ENCODE results near the gene MRPS25. TPM values are rescaled to one million over a fixed set of nuclear protein-coding genes. Genes with fewer than 3 reads are reported as not detected.

Gene MRPS25
- 22.7 and 31.2 TPM in 2 replicates for total RNA-seq (2014; rRNA removed; shearing (Covaris generic))
- 82.7 and 91.4 TPM in 2 replicates for polyA plus RNA-seq (2014; cell fraction: nucleus; rRNA removed)

- DNase-seq (ENCODE audit: extremely low read depth, low read depth), result peak; percentile 81
Measured at GRCh38 chr3:15064835-15065549, at the start of gene MRPS25. MRPS25 (minus strand) TSS chr3:15065315; CDS start chr3:15065194, 121 bp downstream.

GRCh38 chr3:15113884-15114283 lies 48.8 kb upstream of the MRPS25 start:
- no peak for DNase-seq (ENCODE audit: extremely low read depth, low read depth)

DNA sequence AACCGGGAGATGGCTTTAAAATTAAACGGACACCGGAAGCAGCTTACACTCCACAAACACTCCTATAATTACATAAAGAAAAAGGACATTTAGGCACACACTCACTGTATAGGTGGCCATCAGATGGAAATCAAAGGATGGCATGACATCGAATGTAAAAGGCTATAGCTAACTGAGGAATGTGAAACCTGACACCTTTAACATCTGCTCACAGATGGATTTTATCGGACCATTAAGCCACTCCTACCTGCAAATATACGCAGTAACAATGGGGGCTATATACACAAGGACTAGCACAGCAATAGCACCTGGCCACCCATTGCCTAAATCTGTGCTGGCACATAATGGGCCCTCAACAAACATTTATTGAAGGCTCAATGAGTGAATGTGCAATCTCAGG lies 48.4 kb upstream of the MRPS25 start:
- DNase-seq (ENCODE audit: extremely low read depth, low read depth), result no peak

DNA sequence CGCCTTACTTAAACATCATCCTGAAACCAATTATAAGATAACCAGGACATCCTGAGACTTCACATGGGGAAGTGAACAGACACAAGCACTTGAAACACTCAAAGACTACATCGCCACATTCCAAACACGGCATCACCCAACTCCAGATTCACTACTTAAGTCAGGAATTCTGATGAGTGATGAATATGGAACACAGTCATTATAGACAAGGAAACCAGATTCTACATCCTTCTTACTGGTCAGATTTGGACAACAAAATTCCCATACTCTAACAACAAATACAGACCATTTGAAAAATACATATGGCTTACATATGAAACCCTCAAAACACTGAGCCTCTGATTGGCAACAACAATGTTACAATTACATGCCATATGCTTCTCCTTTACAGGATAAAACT lies 46.9 kb upstream of the MRPS25 start:
- DNase-seq (ENCODE audit: extremely low read depth, low read depth), result no peak

- DNase-seq (ENCODE audit: extremely low read depth, low read depth), result no peak
Measured at GRCh38 chr3:15110206-15110605, 45.1 kb upstream of the MRPS25 start.

DNA sequence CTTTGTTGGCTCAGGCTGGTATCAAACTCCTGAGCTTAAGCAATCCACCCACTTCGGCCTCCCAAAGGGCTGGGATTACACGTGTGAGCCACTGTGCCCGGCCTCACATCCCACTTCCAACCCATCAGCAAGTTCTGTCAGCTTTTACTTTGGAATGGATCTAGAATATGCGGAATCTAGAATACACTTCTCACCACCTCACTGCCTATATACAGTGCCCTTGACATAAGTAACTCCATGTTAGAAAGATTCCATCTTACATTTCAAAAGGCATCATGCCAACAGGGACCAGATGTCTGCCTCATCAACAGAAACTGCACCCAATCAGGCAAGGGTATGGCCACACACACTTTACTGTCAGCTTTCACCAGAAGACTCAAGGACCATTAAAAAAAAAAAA lies 43.8 kb upstream of the MRPS25 start:
- no peak for DNase-seq (ENCODE audit: extremely low read depth, low read depth)

DNA sequence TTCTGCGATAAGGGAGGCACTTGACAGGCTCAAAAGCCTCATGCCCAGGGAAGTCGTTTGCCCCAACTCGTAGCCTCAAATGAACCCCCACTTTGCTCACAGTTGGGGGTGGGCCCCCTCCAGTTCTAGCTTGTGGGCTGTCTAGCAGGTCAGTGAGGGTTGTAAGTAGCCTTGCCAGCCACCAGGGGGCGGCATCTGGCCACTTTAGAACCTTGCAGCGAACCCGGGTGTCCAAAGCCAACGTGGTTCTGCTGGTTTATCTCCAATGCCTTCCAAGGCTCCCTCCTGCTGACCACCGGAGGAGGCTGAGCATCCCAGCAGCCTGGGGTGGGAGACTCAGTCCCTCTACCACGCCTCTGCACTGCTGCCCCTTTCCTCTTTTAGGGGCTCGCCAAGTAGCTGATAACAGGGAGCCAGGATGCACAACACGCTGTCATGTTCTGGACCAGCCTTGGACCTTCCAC lies 43.0 kb upstream of the MRPS25 start:
- DNase-seq (ENCODE audit: extremely low read depth, low read depth), result peak; percentile 59

GRCh38 chr3:15107075-15107947 lies 42.2 kb upstream of the MRPS25 start:
- DNase-seq (ENCODE audit: extremely low read depth, low read depth), result no peak

DNA sequence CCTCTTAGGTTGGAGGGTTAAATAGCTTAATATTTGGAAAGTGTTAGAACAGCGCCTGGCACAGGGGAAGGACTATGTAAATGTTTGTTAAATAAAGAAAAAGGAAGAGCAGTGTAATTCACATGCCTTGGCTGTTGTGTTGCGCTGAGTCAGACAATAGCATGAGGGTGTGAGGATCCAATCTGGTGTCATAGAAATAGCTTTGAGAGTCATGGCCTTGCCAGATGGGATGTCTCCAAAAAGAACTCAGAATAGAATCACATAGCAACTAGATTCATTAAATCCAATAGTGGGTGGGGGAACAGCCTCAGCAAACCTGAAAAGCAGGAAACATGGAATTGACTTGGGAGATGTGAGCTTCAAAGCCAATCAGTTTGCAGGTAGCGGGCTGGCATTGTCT lies 37.7 kb upstream of the MRPS25 start:
- peak; percentile 68 for DNase-seq (ENCODE audit: extremely low read depth, low read depth)

GRCh38 chr3:15102256-15102655 lies 37.1 kb upstream of the MRPS25 start:
- DNase-seq (ENCODE audit: extremely low read depth, low read depth), result peak; percentile 63

GRCh38 chr3:15099364-15100098 lies 34.4 kb upstream of the MRPS25 start:
- no peak for DNase-seq (ENCODE audit: extremely low read depth, low read depth)

DNA sequence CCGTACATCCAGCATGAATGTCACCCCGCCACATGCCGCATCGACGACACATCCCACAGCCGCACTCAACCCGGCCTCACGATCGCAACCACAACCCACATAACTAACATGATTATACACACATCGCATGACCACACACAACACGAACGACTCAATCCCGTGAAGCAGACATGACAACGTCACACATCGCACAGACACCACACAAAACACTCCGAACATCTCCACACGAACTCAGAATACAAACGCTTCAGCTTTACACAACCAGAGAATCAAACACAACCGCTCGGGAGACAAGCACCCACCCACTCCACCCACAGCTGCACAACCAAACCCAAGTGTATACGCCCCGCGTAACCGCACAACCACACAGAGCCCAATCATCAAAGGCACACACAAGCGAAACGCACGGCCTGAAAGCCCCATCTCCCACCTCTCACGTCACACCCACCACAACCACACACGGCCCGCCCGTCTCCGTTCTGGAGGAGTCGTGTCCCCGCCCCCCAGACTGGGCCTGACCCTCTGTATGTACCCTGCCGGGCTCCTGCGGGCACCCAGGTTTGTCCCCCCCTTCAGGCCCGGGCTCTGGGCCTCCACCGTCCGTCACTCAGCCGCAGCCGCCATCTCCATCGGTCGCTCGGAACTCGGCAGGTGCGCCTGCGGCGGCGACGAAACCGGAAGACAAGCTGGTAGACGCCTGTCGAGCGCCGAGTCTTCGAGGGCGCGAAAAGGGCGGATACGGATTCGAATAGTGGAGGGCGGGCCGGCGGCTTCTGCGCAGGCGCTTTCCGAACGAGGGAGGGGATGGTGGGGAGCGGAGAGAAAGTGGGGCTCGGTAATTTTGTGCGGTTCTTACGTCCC lies 33.6 kb upstream of the MRPS25 start, which contains the start of gene RBSN:
TSS of gene RBSN (minus strand) at position 646 of the 861 bp plus-strand sequence. CDS start 3,028 bp downstream, outside the sequence.
- peak; percentile 90 for DNase-seq (ENCODE audit: extremely low read depth, low read depth)

DNA sequence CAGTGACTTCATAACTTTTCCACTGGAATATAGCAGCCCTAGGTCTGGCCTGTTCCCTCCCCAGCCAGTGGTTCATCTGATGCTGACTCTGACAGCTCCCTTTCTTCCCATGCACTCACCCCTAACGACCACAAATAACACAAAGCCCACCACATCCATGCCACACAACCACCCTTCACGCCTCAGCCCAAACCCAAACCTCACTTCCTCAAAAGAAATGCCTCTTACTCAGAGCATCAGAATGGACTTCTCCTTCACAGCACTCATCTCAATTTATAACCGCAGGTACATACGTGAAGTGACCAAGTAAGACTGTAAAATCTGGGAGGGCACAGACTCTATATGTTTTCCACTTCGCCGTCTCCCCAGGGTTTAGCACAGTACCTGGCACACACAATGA lies 32.8 kb upstream of the MRPS25 start:
- DNase-seq (ENCODE audit: extremely low read depth, low read depth), result no peak

- DNase-seq (ENCODE audit: extremely low read depth, low read depth), result no peak
Measured at GRCh38 chr3:15096046-15096445, 30.9 kb upstream of the MRPS25 start.

DNA sequence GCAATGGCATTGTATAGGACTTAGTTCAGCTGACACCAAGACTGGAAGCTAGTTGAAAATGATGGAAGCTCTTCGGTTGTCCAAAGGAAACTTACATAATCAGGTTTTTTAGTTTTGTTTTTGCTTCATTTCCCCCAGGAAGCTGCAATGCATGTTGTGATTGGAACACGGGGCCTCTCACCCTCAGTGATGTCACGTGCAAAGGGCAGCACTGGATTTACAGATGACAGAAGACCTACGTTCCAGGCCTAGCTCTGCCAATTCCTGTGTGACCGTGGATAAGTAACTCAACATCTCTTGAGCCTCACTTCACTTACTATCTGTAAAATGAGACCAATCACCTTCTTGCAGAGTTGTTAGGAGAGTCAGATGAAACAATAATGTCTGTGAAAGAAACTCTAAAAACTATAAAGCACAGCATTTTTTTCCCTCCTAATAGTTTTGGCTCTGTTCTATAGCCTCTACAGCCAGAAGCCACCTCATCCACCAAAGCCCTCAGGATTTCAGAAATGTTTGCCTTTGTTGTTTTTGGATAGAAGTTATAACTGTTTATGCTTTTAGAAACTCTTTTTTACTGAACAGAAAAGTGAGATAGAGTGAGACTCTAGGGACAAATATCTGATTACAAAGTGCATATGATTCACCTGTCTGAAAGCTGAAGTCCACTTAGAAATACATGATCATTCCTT lies 29.2 kb upstream of the MRPS25 start:
- no peak for DNase-seq (ENCODE audit: extremely low read depth, low read depth)

GRCh38 chr3:15092686-15093085 lies 27.6 kb upstream of the MRPS25 start:
- DNase-seq (ENCODE audit: extremely low read depth, low read depth), result no peak

- no peak for DNase-seq (ENCODE audit: extremely low read depth, low read depth)
Measured at GRCh38 chr3:15091575-15091974, 26.5 kb upstream of the MRPS25 start.

DNA sequence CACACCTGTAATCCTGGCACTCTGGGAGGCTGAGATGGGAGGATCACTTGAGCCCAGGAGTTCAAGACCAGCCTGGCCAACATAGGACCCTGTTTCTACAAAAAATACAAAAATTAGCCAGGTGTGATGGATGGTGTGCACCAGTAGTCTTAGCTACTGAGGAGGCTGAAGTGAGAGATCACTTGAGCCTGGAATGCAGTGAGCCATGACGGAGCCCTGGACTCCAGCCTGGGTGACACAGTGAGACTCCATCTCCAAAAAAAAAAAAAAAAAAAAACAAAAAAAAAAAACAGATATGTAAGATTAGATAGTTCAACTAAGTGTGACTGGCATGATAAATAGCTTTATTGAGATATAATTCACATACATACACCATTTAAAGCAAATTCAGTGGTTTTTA lies 24.1 kb upstream of the MRPS25 start:
- DNase-seq (ENCODE audit: extremely low read depth, low read depth), result no peak

DNA sequence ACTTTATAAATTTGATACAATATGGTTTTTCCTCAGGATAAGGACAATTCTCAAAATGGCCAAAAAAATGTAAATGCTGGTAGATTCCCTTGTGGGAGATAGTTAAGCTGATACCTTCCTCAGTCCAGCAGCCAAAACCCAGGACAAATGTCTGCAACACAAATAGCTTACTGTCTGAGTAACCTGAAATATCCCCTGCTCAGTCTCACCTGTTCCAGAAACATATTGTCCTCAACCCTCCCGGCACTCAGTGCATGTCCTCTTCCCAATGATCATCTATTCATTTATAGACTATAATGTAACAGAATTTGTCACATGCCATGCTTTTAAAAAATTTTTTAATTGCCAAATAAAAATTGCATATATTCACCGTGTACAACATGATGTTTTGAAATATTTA lies 21.6 kb upstream of the MRPS25 start:
- no peak for DNase-seq (ENCODE audit: extremely low read depth, low read depth)

Data from NCI-H460 (cell line).